GM12801 (cell line): Measurements from ENCODE around the gene TXLNB.

Experiments used
- TF ChIP-seq, protein P1 (sequence below): IDR thresholded peaks from one replicate; pipeline ENCODE4 v1.5.1; 2011; ENCODE audit warnings: control low read depth; ENCODE audit not compliant: insufficient read length; ENCODE audit errors: extremely low read depth

The TXLNB gene

DNA sequence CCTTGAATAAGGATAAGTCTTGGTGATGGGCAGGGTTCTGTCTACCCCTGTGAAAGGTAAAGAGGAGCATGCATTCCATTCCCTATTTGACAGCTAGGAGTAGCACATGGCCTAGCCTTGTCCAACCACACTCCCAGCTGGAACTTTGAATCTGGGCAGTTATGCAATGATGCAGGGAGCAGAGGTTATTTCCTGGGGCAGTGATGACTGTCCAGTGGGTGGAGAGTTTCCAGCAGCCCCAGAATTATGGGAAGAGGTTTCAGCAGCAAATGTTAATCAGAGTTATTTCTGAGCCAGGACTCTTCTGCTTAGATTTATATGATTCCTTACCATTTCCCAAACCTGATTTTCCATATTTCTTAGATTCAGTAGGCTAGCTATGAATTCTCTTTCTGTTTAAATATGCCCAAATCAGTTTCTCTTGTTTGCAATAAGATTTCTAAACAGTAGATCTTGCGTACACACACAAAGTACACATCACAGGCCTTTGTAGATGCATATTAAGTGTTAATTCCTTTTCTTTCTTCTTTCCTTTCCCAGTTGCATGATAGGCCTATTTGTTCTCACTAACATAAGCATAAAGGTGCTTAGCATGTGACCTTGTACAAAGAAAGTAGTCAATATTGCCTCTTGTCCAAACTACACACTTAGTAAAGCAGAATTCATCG lies 17.3 kb upstream of the TXLNB start:
- TF ChIP-seq, protein P1, sequence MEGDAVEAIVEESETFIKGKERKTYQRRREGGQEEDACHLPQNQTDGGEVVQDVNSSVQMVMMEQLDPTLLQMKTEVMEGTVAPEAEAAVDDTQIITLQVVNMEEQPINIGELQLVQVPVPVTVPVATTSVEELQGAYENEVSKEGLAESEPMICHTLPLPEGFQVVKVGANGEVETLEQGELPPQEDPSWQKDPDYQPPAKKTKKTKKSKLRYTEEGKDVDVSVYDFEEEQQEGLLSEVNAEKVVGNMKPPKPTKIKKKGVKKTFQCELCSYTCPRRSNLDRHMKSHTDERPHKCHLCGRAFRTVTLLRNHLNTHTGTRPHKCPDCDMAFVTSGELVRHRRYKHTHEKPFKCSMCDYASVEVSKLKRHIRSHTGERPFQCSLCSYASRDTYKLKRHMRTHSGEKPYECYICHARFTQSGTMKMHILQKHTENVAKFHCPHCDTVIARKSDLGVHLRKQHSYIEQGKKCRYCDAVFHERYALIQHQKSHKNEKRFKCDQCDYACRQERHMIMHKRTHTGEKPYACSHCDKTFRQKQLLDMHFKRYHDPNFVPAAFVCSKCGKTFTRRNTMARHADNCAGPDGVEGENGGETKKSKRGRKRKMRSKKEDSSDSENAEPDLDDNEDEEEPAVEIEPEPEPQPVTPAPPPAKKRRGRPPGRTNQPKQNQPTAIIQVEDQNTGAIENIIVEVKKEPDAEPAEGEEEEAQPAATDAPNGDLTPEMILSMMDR, result no peak

DNA sequence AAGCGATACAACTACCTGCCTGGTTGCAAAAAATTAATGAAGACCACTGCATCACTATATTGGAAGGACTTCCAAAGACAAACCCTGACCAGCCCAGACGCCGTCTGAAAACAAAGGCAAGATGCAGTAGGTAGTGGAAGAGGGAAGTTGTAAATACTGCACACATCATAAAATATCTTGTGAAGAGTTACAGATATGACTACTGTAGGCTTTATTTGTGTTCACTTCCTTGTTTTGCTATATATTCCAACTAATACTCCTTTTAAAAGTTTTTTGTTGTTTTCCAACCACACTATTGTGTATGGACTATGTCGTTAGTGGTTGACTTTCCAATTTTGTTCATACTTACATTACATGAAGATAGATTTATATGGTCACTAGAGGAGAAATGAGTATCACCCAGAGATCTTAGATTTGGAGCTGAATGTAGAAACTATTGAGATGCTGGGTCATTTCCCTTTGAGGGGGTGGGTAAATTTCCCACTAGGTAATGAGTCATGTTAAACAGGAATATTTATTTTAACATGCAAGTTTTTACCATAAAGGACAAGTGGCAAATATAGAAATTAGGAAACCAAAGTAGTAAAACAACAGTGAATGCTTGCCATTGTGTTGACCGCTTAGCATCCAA lies 16.6 kb upstream of the TXLNB start:
- TF ChIP-seq, protein P1, result no peak

DNA sequence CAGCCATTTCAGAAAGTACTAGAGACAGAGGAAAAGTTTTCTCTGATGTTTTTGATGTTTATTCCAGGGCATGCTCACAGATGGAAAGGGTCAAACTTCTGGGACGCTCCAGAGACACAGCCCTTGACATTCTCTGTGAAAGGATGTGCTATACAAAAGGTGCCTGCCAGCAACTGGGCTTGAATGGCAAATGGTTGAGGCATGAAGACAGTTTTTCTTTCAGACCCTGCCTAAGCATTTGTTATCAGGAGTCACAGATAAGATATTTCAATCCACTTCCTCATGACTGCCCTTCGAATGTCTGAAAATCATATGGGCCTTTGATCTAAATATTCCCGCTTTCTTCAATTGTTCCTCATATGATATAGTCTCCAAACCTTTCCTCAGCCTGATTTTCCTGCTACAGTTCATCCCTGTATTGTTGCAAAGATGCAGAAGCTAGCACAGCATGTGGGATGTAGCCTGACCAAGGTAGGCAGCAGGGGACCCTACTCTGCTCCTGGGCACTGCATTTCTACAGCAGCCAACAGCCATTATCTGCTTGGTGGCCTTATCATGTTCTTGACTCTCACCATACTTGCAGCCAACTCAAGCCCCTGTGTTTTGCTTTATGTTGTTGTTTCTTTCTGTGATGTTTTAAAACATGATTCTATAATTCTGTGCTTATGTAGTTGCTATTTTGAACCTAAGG lies 14.6 kb upstream of the TXLNB start:
- TF ChIP-seq, protein P1, result no peak

DNA sequence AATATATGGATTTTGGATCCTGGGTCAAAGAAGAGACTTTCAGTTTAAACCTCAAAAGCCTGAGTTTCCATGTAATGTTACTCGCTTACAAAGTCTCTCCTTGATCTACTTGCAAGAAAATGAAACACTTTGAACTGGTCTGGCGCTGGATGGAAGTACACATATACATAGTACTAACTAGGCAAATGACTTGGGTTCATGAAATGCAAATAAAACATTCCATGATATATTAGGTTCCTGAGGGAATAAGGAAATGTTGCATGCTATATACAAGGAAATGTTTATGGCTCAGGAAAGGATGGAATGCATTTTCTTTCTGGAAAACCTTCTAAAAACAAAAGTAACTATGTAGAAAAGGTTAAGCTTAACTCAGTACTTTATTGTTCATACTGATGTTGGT lies 11.4 kb upstream of the TXLNB start:
- TF ChIP-seq, protein P1, result no peak

DNA sequence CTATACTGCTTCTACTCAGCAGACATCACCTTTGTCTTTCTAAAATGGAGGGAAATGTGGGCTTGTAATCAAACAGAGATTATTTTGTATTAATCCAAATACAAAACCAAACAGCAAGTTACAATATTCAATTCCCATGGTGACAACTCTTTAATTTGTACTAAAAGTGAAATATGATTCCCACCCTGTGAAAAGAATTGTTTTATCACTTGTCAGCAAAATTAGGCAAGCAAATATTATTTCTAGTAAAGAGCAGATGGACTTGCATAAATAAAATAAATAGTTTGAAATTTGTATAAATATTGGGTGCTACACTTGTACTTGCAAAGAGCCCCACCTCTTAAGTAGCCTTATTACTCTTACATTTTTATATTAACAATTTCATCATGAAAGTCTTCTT lies 6.1 kb upstream of the TXLNB start:
- TF ChIP-seq, protein P1, result no peak

DNA sequence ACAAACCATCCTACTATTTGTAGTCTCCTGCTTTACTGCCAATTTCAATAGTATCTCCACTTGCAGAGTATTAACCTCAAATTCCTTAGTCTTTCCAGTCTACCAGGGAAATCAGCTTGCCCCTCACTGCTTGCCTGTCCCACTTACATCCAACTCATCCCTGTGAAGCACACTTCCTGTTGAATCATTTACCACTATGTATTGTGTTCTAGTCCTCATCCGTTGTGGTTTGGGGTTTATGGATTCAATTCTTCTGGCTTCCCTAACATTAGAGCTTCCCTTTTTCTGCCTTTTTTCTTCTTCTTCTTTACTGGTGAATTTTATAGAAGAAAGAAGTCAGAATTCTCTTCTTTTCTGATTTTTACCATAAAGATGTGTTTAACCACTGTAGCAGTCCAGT lies 5.1 kb upstream of the TXLNB start:
- TF ChIP-seq, protein P1, result no peak

DNA sequence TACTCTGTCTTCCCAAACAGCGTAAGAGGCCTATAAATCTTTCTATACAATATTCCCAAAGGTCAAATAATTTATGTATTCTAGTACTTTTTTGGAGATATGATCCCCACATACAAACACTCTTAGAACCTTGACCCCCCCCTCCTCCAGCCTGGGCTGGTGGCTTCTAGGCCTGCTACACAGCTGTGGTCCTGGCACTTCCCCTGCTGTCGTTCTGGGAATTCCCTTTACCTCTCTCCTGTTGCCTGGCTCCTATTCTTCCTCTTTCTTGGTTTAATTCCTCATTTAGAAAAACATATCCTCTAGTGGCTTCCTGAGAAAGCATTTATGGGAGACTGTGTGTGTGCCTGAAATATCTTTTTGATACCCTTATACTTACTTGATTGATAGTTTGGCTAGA lies 4.1 kb upstream of the TXLNB start:
- TF ChIP-seq, protein P1, result no peak
